HepG2 (cell line): ENCODE data around the gene TRMT1. TPM values are rescaled to one million over a fixed set of nuclear protein-coding genes. Genes with fewer than 3 reads are reported as not detected.
A peak's percentile ranks its signal among the peaks of the same experiment; 100 is the strongest.

ENCODE experiments used
- ATAC-seq: fragments of 200-7000 bp; cut with Tn5 transposase; 3 replicates; pipeline ENCODE4 v1.9.1; 2020; ENCODE audit warnings: mild to moderate bottlenecking, moderate library complexity
- BruUV-seq: library from RNA; stranded (reverse); fragments of 400-500 nt; replicated peaks from 2 replicates; lab custom pipeline; 2021; lab: Mats Ljungman, UMichigan
- CTCF ChIA-PET: fragments of 300-600 bp; formaldehyde crosslinking; extraction: SDS; loops from one replicate; lab custom pipeline; 2021; ENCODE audit warnings: low total read pairs, inconsistent platforms, low intra/inter-chr PET ratio; lab: Yijun Ruan, JAX
- POLR2A ChIA-PET: fragments of 350-600 bp; sonication (Branson Sonifier 250); formaldehyde crosslinking; loops from one replicate; lab custom pipeline; 2020; ENCODE audit warnings: antibody characterized with exemption, inconsistent platforms; lab: Yijun Ruan, JAX
- DNase-seq: peaks from one replicate; pipeline ENCODE4 v3.0.0-alpha.2; 2015; ENCODE audit warnings: low spot score
- FAIRE-seq: peaks from 3 replicates; lab custom pipeline; 2011; peaks lifted over from hg19 to GRCh38; lab: Jason Lieb, UNC
- H2AFZ ChIP-seq: one replicate; pipeline ENCODE4 v1.6.1; 2011; ENCODE audit warnings: low read length, inconsistent platforms
- H3K27ac ChIP-seq: fragments of 300-600 bp; 3 replicates; pipeline ENCODE4 v1.8.0; 2011; ENCODE audit warnings: mixed run types, mild to moderate bottlenecking, mixed read lengths, low read length, inconsistent platforms; ENCODE audit not compliant: insufficient read depth; ENCODE audit errors: extremely low read length
- H3K27me3 ChIP-seq, 2 experiments: fragments of 200-600 bp in 1 of 2; 2 replicates in 1 of 2; 3 replicates in 1 of 2; pipeline versions ENCODE4 v1.6.0 to v1.8.0; 2011; ENCODE audit warnings: low read length in 2 of 2, mild to moderate bottlenecking in 2 of 2, moderate library complexity in 2 of 2, inconsistent platforms in 1 of 2; ENCODE audit not compliant: insufficient read depth in 2 of 2, control insufficient read depth in 1 of 2
- H3K36me3 ChIP-seq, 2 experiments: fragments of 200-600 bp in 1 of 2; replicated peaks in 1 of 2; 2 replicates in 1 of 2; 3 replicates in 1 of 2; pipeline versions ENCODE4 v1.5.1 to v1.8.0; 2011; ENCODE audit warnings: low read length in 2 of 2, inconsistent platforms in 1 of 2; ENCODE audit not compliant: insufficient read depth in 2 of 2, control insufficient read depth in 1 of 2
- H3K4me1 ChIP-seq: 2 replicates; pipeline ENCODE4 v1.5.1; 2012; ENCODE audit warnings: low read length, inconsistent platforms; ENCODE audit not compliant: insufficient read depth
- H3K4me2 ChIP-seq: 2 replicates; pipeline ENCODE4 v1.6.0; 2011; ENCODE audit warnings: low read depth, low read length, inconsistent platforms
- H3K4me3 ChIP-seq, 3 experiments: fragments of 200-600 bp in 1 of 3; sonication (generic), shearing (Covaris generic) in 1 of 3; replicated peaks in 1 of 3; 2 replicates each; pipeline ENCODE4 v1.5.1; 2011 to 2016; ENCODE audit warnings: low read length in 3 of 3, inconsistent platforms in 2 of 3, low read depth in 2 of 3, mild to moderate bottlenecking in 2 of 3, control low read depth in 1 of 3, mixed read lengths in 1 of 3; ENCODE audit not compliant: insufficient read depth in 1 of 3
- H3K79me2 ChIP-seq: one replicate; pipeline ENCODE4 v1.6.1; 2011; ENCODE audit warnings: low read length, inconsistent platforms; ENCODE audit not compliant: insufficient read depth
- H3K9ac ChIP-seq: 2 replicates; pipeline ENCODE4 v1.6.0; 2011; ENCODE audit warnings: mild to moderate bottlenecking, low read depth, low read length, inconsistent platforms; ENCODE audit not compliant: insufficient read depth
- H3K9me3 ChIP-seq: 2 replicates; pipeline ENCODE4 v1.5.1; 2012; ENCODE audit warnings: mild to moderate bottlenecking, low read length
- H4K20me1 ChIP-seq: 2 replicates; pipeline ENCODE4 v1.6.0; 2011; ENCODE audit warnings: inconsistent platforms, mild to moderate bottlenecking, low read length, moderate library complexity; ENCODE audit not compliant: insufficient read depth
- FOXO4 ChIP-seq: sonication (generic); formaldehyde crosslinking; conservative IDR thresholded peaks from 2 replicates; pipeline ENCODE4 v1.8.1; 2023; ENCODE audit warnings: missing genetic modification reagents
- HMGA1 ChIP-seq: sonication (generic); formaldehyde crosslinking; conservative IDR thresholded peaks from 2 replicates; pipeline ENCODE4 v1.4.0; 2020; ENCODE audit warnings: missing genetic modification reagents
- HOXA5 ChIP-seq: sonication (generic); formaldehyde crosslinking; IDR thresholded peaks from 2 replicates; pipeline ENCODE4 v1.4.0; 2020; ENCODE audit warnings: missing genetic modification reagents
- PATZ1 ChIP-seq: sonication (generic); formaldehyde crosslinking; IDR thresholded peaks from 2 replicates; pipeline ENCODE4 v1.4.0; 2020; ENCODE audit warnings: missing genetic modification reagents
- PRDM4 ChIP-seq: sonication (generic); formaldehyde crosslinking; IDR thresholded peaks from 2 replicates; pipeline ENCODE4 v1.9.0; 2021; ENCODE audit warnings: missing genetic modification reagents, borderline replicate concordance
- ZNF605 ChIP-seq: sonication (generic); formaldehyde crosslinking; IDR thresholded peaks from 2 replicates; pipeline ENCODE4 v1.8.0; 2022; ENCODE audit warnings: mild to moderate bottlenecking, missing genetic modification reagents
- WGBS: methylation state at CpG from one replicate; pipeline ENCODE4 v1.1.6; 2017; ENCODE audit warnings: low lambda C conversion rate; 5-methylcytosine and 5-hydroxymethylcytosine counted together
- in situ Hi-C: cut with HindIII; loops from 2 replicates; pipeline ENCODE4 v1.10.0; 2017; ENCODE audit warnings: low pct_unique_long_range_greater_than_20kb; ENCODE audit not compliant: extremely low pct_ligation_motif_present
- intact Hi-C: fragments of 100-400 bp; cut with micrococcal nuclease; formaldehyde crosslinking; loops from one replicate; pipeline ENCODE4 v1.10.0; 2022; ENCODE audit not compliant: unreplicated experiment
- polyA plus RNA-seq, 8 experiments: library from polyadenylated mRNA; depleted of rRNA in 3 of 8; stranded (reverse) in 7 of 8; unstranded in 1 of 8; fragments of >200 nt; fragmentation: Illumina TruSeq in 4 of 8; extraction: Trizol in 4 of 8; gene quantifications; 2 replicates each; pipeline versions ENCODE4 v1.2.1 to v1.2.3, GENCODE V29; 2011 to 2016; ENCODE audit warnings: low read depth in 4 of 8, missing spikeins in 1 of 8, mixed read lengths in 1 of 8; ENCODE audit not compliant: insufficient read depth in 1 of 8
- total RNA-seq, 5 experiments: library from RNA; depleted of rRNA; stranded (reverse); fragments of >200 nt; fragmentation: Illumina TruSeq; extraction: Trizol; gene quantifications; 2 replicates each; pipeline ENCODE4 v1.2.3, GENCODE V29; 2016; ENCODE audit warnings: low read depth in 1 of 5

The TRMT1 gene
- total and polyA plus RNA-seq, 2 of the 13 experiments (the other 11 are each of a cell fraction or from before 2014, with no cell fraction given): 35.5 to 44.1 TPM

- peak overlapping the region; percentile 94 to 96 (median 95) for H3K4me3 ChIP-seq
- in situ Hi-C loops (loop anchor here (5.0 kb wide), 1 partner anchor 36 kb away; the partner anchor contains the start of genes IER2 and STX10), intact Hi-C loops (loop anchor here (5.0 kb wide), 1 partner anchor 36 kb away; the partner anchor contains the start of genes IER2 and STX10)
- ATAC-seq (peak; percentile 6; the same call in 2 of the 3 replicates), DNase-seq (no peak), FAIRE-seq (no peak)
- H3K4me2 ChIP-seq: peak overlapping the region; percentile 95
- H3K27ac ChIP-seq: peak overlapping the region; percentile 83
- no peak overlapping the region for H2AFZ ChIP-seq
- H3K79me2 ChIP-seq: peaks cover 42% of the 10 kb centered on the region
- H4K20me1 ChIP-seq: peaks cover 17% of the 10 kb centered on the region
- H3K9me3 ChIP-seq: no peaks in the 10 kb centered on the region
- ChIA-PET CTCF (no interaction called here), POLR2A (interaction anchor here (1.2 to 2.7 kb wide), 2 partner anchors 40 to 47 kb away, joined by 3 to 17 read pairs; no protein-coding TSS in a partner anchor)
- 0% methylated on average over 2 of the region's 18 CpGs for WGBS
- H3K9ac ChIP-seq: peak overlapping the region; percentile 89
- no peak for TF ChIP-seq HMGA1 (CRISPR knock-in tag)
- TF ChIP-seq PATZ1 (CRISPR knock-in tag): no peak
- TF ChIP-seq ZNF605 (CRISPR knock-in tag): 0 out of 2 replicates have a peak, but pooled peaks have one; percentile 20
- TF ChIP-seq FOXO4 (CRISPR knock-in tag): 0 out of 2 replicates have a peak, but pooled peaks have one; percentile 38
- no peak for TF ChIP-seq PRDM4
- TF ChIP-seq HOXA5 (CRISPR knock-in tag): no peak
- peaks cover 32% of the 10 kb centered on the region for H3K4me1 ChIP-seq
- H3K27me3 ChIP-seq: no peaks in the 10 kb centered on the region; a peak in 1 of 5 replicates
- H3K36me3 ChIP-seq: peaks cover 2 to 19% of the 10 kb centered on the region in 2 experiments; a peak in 3 of 5 replicates
- no TSS peak for BruUV-seq
These were observed 631 bp downstream of the TRMT1 start for GRCh38 chr19:13115936-13116281.
